PC-9 (cell line): ENCODE results near the gene TMEM82.

Source experiments
- CTCF ChIP-seq: fragments of 200-600 bp; sonication (generic); conservative IDR thresholded peaks from 2 replicates; pipeline ENCODE4 v1.6.1; 2017; ENCODE audit warnings: mixed run types, antibody characterized with exemption, mild to moderate bottlenecking, moderate library complexity
- EZH2 ChIP-seq: fragments of 200-600 bp; sonication (generic); IDR thresholded peaks from 2 replicates; pipeline ENCODE4 v1.8.0; 2017; ENCODE audit warnings: antibody characterized with exemption, low read depth

GRCh38 chr1:15703562-15703961 is 38.7 kb upstream of the TMEM82 start:
- no peak for TF ChIP-seq CTCF
- TF ChIP-seq EZH2 = no peak
